ENCODE results near the gene CASP8. TPM values are rescaled to one million over a fixed set of nuclear protein-coding genes. Genes with fewer than 3 reads are reported as not detected.

CASP8 gene
- total RNA-seq: 2.8 and 5.0 TPM in 2 replicates
- long read RNA-seq, partial matches to known transcripts: 0 of 3 reads
- long read RNA-seq, other reads (novel, unspliced or antisense): 2 of 3 reads

DNA sequence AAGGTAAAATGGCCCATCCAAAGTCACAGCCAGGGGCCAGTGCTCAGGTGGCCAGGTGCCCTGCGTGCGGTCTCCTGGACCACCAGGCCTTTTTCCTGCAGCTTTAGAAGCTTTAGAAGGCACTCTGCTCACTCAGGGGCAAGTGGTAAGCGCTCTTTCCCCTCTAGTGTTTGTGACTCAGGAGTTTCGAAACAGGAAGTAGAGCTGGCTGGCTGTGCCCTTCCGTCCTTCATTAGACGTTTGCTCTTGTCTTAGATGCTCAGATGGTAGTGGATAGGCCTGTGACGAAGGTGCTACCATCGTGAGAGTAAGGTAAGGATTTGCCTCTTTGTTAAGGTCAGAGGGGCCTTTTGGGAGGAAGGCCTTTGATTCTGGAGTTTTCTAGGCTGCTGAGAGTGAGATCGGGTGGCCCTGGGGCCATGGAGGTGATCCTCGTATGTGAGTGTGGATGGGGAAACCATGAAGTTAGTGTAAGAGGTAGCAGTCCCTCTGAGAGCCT lies at the start of gene CASP8:
CASP8 (plus strand) TSS at position 235 of the 499 bp plus-strand sequence. CDS start 5,951 bp downstream, outside the sequence.
- Mint-ChIP-seq H3K9me3 (ENCODE audit: low read depth) (no peaks in the 10 kb centered on the region), H3K4me1 (ENCODE audit: low read depth) (peaks cover 11% of the 10 kb centered on the region), H3K27me3 (no peaks in the 10 kb centered on the region), H3K4me3 (ENCODE audit: low read depth) (no peak within 1 kb of the TSS), H3K27ac (no peak within 1 kb of the TSS), H3K36me3 (ENCODE audit: insufficient read depth) (no peaks in the 10 kb centered on the region)
- TF ChIP-seq, protein P1, sequence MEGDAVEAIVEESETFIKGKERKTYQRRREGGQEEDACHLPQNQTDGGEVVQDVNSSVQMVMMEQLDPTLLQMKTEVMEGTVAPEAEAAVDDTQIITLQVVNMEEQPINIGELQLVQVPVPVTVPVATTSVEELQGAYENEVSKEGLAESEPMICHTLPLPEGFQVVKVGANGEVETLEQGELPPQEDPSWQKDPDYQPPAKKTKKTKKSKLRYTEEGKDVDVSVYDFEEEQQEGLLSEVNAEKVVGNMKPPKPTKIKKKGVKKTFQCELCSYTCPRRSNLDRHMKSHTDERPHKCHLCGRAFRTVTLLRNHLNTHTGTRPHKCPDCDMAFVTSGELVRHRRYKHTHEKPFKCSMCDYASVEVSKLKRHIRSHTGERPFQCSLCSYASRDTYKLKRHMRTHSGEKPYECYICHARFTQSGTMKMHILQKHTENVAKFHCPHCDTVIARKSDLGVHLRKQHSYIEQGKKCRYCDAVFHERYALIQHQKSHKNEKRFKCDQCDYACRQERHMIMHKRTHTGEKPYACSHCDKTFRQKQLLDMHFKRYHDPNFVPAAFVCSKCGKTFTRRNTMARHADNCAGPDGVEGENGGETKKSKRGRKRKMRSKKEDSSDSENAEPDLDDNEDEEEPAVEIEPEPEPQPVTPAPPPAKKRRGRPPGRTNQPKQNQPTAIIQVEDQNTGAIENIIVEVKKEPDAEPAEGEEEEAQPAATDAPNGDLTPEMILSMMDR (IDR thresholded peaks at IDR 0.05; ENCODE audit: unreplicated experiment): no peak
- DNase-seq (ENCODE audit: low spot score, unreplicated experiment): no peak

DNA sequence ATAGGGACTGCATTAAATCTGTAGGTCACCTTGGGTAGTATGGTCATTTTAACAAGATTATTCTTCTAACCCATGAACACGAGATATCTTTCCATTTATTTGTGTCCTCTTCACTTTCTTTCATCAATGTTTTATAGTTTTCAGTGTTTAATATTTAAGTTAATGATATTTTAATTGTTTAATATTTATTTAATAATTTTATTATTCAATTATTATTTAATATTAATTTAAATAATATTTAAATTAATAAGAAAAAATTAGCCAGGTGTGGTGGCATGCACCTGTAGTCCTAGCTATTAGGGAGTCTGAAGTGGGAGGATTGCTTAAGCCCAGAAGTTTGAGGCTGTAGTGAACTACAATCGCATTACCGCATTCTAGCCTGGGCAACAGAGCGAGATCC lies 44.4 kb upstream of the CASP8 start:
- Mint-ChIP-seq H3K27ac (no peak overlapping the region), H3K36me3 (ENCODE audit: insufficient read depth) (peaks cover 2% of the 10 kb centered on the region), H3K9me3 (ENCODE audit: low read depth) (no peaks in the 10 kb centered on the region), H3K4me3 (ENCODE audit: low read depth) (no peak overlapping the region), H3K27me3 (no peaks in the 10 kb centered on the region), H3K4me1 (ENCODE audit: low read depth) (peaks cover 8% of the 10 kb centered on the region)
- DNase-seq (ENCODE audit: low spot score, unreplicated experiment): no peak
- TF ChIP-seq, protein P1 (IDR thresholded peaks at IDR 0.05; ENCODE audit: unreplicated experiment): no peak

DNA sequence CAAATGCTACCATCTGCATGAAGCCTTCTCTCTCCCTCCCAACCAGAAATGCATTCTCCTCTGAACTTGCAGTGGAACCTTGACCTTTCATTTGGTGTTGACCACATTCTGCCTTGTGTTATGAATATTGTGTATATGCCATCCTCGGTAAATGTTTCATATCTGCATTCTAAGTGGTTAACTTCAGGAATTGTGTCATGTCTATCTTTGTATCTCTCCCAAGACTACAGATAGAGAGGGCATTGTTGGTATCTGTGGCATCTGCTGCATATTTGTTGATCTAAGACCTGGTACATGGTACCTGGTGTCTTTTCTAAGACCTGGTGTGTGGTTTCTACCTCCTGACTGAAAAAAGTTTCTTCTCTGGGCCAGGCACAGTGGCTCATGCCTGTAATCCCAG lies 43.4 kb upstream of the CASP8 start:
- H3K27ac Mint-ChIP-seq: no peak overlapping the region

DNA sequence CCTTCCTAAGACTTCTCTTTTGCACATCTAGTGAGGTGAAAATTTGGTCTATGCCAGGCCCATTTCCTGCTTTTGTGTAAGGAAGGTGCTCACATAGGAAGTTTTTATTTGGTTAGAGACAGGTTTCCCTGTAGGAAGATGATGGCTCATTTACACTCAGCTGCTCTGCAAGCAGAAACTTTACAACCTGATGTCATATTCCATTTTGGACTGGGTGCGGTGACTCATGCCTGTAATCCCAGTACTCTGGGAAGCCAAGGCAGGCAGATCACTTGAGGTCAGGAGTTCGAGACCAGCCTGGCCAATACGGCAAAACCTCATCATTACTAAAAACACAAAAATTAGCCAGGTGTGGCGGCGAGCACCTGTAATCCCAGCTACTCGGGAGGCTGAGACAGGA lies 41.6 kb upstream of the CASP8 start:
- no peak for DNase-seq (ENCODE audit: low spot score, unreplicated experiment)
- H3K4me3 Mint-ChIP-seq (ENCODE audit: low read depth): no peak overlapping the region
- no peak overlapping the region for H3K27ac Mint-ChIP-seq
- TF ChIP-seq, protein P1 (IDR thresholded peaks at IDR 0.05; ENCODE audit: unreplicated experiment): no peak
- H3K27me3 Mint-ChIP-seq: no peaks in the 10 kb centered on the region
- no peaks in the 10 kb centered on the region for H3K9me3 Mint-ChIP-seq (ENCODE audit: low read depth)
- H3K4me1 Mint-ChIP-seq (ENCODE audit: low read depth): peaks cover 8% of the 10 kb centered on the region
- H3K36me3 Mint-ChIP-seq (ENCODE audit: insufficient read depth): no peaks in the 10 kb centered on the region

More for the DNA sequence above, 43.4 kb upstream of the CASP8 start:
- Mint-ChIP-seq H3K4me3 (ENCODE audit: low read depth) (no peak overlapping the region), H3K9me3 (ENCODE audit: low read depth) (no peaks in the 10 kb centered on the region), H3K36me3 (ENCODE audit: insufficient read depth) (no peaks in the 10 kb centered on the region), H3K27me3 (no peaks in the 10 kb centered on the region), H3K4me1 (ENCODE audit: low read depth) (peaks cover 8% of the 10 kb centered on the region)
- DNase-seq (ENCODE audit: low spot score, unreplicated experiment): no peak
- TF ChIP-seq, protein P1 (IDR thresholded peaks at IDR 0.05; ENCODE audit: unreplicated experiment): no peak

DNA sequence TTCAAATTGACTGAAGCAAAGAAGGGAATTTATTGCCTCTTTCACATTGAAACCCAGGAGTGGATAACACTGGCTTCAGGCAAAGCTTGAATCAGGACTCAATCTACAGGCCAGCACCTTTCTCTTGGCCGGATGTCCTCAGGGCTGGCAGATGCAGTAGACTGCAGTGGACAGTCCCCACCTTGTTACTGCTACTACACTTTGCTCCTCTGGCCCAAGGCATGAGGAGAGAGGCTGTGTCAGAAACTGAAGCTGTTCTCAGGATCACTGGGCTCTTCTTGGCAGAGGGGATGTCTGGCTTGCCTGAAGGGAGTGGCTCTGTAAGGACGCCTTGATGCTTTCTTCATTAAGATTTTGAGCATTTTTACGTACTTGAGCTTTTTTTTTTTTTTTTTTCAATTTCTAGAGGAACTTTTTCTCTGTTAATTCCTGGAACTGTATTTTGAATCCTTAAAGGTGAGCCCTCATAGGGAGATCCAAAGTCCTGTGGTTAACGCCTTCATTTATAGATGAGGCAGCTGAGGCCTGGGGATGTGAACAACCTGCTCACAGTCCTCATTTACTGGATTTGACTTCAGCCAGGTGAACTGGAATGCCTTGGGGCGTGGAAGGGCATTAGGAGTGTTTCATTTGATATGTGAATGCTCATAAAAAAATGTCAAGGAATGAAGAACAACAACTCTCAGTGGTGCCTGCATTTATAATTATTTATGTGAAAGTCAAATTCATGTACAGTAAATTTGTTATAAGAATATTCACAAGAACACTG lies 40.8 kb upstream of the CASP8 start:
- TF ChIP-seq, protein P1 (IDR thresholded peaks at IDR 0.05; ENCODE audit: unreplicated experiment): no peak
- H3K36me3 Mint-ChIP-seq (ENCODE audit: insufficient read depth): no peaks in the 10 kb centered on the region
- H3K4me1 Mint-ChIP-seq (ENCODE audit: low read depth): peaks cover 8% of the 10 kb centered on the region
- H3K27ac Mint-ChIP-seq: peak overlapping the region; percentile 68
- no peaks in the 10 kb centered on the region for H3K27me3 Mint-ChIP-seq
- no peak overlapping the region for H3K4me3 Mint-ChIP-seq (ENCODE audit: low read depth)
- no peak for DNase-seq (ENCODE audit: low spot score, unreplicated experiment)
- H3K9me3 Mint-ChIP-seq (ENCODE audit: low read depth): no peaks in the 10 kb centered on the region

All from progenitor cell of endocrine pancreas (in vitro differentiated cells).